ENCODE results near the gene SP140L. TPM values are rescaled to one million over a fixed set of nuclear protein-coding genes. Genes with fewer than 3 reads are reported as not detected.
"Not testable (repeated sequence)": the region's sequence is repeated elsewhere in the genome, so short reads cannot be mapped to it uniquely, and the experiment has no call there.

The SP140L gene
- total and polyA plus RNA-seq, 8 donors, result 5.7 to 56.7 (median 15.8) TPM

DNA sequence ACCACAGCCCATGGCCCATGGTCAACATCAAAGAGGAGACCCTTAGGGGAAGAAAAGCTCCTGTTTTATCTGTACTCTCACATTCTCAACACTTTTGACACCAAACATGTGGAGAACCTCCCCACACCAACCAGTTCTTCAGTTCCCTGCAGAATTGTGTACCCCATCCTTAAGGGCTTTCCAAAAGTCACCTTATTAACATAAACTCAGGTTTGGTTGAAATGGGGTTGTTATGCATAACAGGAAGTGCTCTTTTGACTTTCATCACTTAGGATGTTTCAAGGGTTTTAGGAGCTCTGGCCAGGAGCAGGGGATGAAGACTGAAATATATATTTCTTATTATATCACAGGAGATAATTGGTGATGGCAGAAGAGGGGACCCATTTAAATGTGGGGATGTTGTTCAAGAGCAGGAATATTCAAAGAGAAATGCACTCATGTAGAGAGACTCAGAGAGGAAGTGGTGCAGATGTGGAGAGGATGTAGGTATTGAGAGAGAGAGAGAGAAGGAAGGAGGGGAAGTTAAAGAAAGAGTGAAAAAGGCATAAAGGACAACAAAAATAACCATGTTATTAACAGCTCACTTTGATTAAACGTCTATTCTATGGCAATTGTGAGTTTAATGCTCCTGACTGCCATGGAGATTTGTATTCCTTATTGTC lies 35.2 kb downstream of the SP140L start:
- H3K4me1 ChIP-seq, result no peaks in the 10 kb centered on the region
- no peak for TF ChIP-seq POLR2AphosphoS5 (IDR thresholded peaks at IDR 0.05)
- no peak for TF ChIP-seq EP300 (IDR thresholded peaks at IDR 0.05)
- TF ChIP-seq, protein P1, sequence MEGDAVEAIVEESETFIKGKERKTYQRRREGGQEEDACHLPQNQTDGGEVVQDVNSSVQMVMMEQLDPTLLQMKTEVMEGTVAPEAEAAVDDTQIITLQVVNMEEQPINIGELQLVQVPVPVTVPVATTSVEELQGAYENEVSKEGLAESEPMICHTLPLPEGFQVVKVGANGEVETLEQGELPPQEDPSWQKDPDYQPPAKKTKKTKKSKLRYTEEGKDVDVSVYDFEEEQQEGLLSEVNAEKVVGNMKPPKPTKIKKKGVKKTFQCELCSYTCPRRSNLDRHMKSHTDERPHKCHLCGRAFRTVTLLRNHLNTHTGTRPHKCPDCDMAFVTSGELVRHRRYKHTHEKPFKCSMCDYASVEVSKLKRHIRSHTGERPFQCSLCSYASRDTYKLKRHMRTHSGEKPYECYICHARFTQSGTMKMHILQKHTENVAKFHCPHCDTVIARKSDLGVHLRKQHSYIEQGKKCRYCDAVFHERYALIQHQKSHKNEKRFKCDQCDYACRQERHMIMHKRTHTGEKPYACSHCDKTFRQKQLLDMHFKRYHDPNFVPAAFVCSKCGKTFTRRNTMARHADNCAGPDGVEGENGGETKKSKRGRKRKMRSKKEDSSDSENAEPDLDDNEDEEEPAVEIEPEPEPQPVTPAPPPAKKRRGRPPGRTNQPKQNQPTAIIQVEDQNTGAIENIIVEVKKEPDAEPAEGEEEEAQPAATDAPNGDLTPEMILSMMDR (IDR thresholded peaks at IDR 0.05), result no peak
- no peak for TF ChIP-seq POLR2A (IDR thresholded peaks at IDR 0.05)
- DNase-seq, result no peak
- H3K27me3 ChIP-seq, result no peaks in the 10 kb centered on the region
- H3K27ac ChIP-seq, result no peak overlapping the region
- intact Hi-C loops (cut with DNase I; ENCODE audit: low total_unique reads), result no loop called here
- peaks cover 6 to 79% (median 68%) of the 10 kb centered on the region in 4 donors for H3K36me3 ChIP-seq
- H3K4me3 ChIP-seq, result no peak overlapping the region
- 26 to 49% (median 46%) methylated on average over 1 of the region's 1 CpG for WGBS, 5 donors
- H3K9me3 ChIP-seq, result no peaks in the 10 kb centered on the region

DNA sequence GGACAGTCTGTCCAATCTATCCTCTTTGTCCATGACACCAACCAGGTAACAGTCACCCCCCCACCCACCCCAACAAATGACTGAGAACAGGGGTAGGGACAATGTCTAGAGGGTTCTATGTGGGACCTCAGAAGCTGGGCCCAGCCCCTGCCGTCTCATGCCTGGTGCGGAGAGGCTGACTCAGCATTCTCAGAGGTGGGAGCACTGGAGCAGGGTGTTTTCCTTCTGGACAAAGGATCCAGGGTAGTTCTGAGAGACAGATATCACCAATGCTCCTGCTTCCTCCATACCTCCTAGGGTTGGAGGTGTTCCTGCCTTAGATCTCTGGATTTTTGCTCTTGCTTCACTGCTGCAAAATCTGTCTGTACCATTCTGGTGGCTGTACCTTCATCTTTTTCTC lies 55.1 kb downstream of the SP140L start:
- Histone ChIP-seq H3K27ac (no peak overlapping the region), H3K36me3 (peaks cover 12 to 58% (median 47%) of the 10 kb centered on the region in 4 donors), H3K27me3 (no peaks in the 10 kb centered on the region), H3K4me3 (no peak overlapping the region), H3K9me3 (no peaks in the 10 kb centered on the region), H3K4me1 (no peaks in the 10 kb centered on the region)
- DNase-seq, result no peak
- TF ChIP-seq POLR2A (IDR thresholded peaks at IDR 0.05) (no peak), EP300 (IDR thresholded peaks at IDR 0.05) (no peak)
- 94 to 100% (median 100%) methylated on average over 2 of the region's 2 CpGs for whole genome bisulfite sequencing, 5 donors
- intact Hi-C loops (cut with DNase I; ENCODE audit: low total_unique reads), result no loop called here

DNA sequence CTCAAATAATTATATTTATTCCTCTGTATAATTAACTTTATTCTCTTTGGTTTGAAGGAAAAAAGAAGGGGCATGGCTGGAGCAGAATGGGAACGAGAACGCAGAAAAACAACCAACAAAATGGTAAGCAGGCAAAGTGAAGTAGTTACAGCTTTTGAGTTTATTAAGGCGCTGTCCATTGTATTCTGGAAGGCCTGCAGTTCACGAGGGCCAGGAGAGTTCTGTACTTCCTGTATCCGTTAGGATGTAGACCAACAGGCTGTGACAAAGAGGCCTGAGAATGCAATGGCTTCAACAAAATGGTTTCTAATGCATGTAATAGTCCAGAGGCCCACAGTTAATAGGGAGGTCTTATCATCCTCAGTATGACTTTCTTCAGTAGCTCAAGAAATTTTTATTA lies 56.5 kb downstream of the SP140L start:
- H3K27me3 ChIP-seq, result no peaks in the 10 kb centered on the region
- DNase-seq, result no peak
- WGBS, 5 donors, result 75 to 88% (median 81%) methylated on average over 5 of the region's 5 CpGs
- intact Hi-C loops (cut with DNase I; ENCODE audit: low total_unique reads), result no loop called here
- H3K9me3 ChIP-seq, result no peaks in the 10 kb centered on the region
- TF ChIP-seq, protein P1 (IDR thresholded peaks at IDR 0.05), result no peak
- no peak for TF ChIP-seq POLR2A (IDR thresholded peaks at IDR 0.05)
- TF ChIP-seq EP300 (IDR thresholded peaks at IDR 0.05), result no peak
- no peak for TF ChIP-seq POLR2AphosphoS5 (IDR thresholded peaks at IDR 0.05)
- no peak overlapping the region for H3K27ac ChIP-seq
- H3K4me1 ChIP-seq, result no peaks in the 10 kb centered on the region
- H3K36me3 ChIP-seq, result peaks cover 12 to 60% (median 55%) of the 10 kb centered on the region in 4 donors
- H3K4me3 ChIP-seq, result no peak overlapping the region

DNA sequence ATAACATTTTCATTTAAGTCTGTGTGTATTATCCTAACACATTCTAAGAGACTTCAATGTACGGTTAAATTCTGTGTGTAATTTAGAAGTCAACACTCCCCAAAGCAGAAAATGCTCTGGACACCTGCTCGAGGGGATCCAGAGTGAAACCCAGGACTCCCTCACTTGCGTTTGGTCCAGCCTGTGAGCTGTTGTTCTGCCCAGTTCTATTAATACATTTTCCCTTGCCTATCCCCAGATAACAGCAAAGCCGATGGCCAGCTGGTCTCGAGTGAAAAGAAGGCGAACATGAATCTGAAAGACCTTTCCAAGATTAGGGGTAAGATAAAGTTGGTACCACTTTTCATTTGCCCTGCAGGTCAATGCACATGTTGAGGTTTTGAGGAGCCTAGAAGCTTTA lies 58.0 kb downstream of the SP140L start:
- intact Hi-C loops (cut with DNase I; ENCODE audit: low total_unique reads), result no loop called here
- Histone ChIP-seq H3K4me3 (no peak overlapping the region), H3K36me3 (peaks cover 24 to 72% (median 67%) of the 10 kb centered on the region in 4 donors), H3K27me3 (no peaks in the 10 kb centered on the region), H3K4me1 (no peaks in the 10 kb centered on the region), H3K9me3 (no peaks in the 10 kb centered on the region), H3K27ac (no peak overlapping the region)
- WGBS, 5 donors, result 82 to 93% (median 89%) methylated on average over 6 of the region's 6 CpGs
- TF ChIP-seq POLR2A (IDR thresholded peaks at IDR 0.05) (no peak), POLR2AphosphoS5 (IDR thresholded peaks at IDR 0.05) (no peak), EP300 (IDR thresholded peaks at IDR 0.05) (no peak)
- TF ChIP-seq, protein P1 (IDR thresholded peaks at IDR 0.05), result no peak
- no peak for DNase-seq

DNA sequence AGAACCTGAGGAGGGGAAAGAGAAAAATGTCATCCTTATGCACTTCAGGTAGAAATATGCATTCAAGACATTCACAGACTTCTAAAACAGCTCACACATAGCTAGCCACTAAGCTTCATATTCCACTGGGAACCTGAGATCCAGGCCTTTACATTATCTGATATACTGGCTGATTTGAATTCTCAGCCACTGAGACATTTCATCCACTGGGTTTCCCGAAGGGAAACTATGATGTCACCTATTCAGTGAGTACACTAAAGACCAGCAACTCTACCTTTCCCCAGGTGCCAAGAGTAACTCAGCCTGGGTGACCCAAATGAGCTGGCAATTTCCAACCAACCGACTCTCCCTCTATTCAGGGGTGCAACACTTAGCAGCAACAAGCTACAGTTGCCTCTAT lies 67.3 kb downstream of the SP140L start:
- 88 to 92% (median 91%) methylated on average over 2 of the region's 2 CpGs for WGBS, 5 donors
- H3K36me3 ChIP-seq, result peaks cover 13 to 95% (median 85%) of the 10 kb centered on the region in 4 donors
- intact Hi-C loops (cut with DNase I; ENCODE audit: low total_unique reads), result no loop called here
- DNase-seq, result no peak
- peaks cover 0 to 7% (median 3%) of the 10 kb centered on the region in 4 donors for H3K9me3 ChIP-seq
- no peaks in the 10 kb centered on the region for H3K4me1 ChIP-seq
- no peak overlapping the region for H3K4me3 ChIP-seq
- no peaks in the 10 kb centered on the region for H3K27me3 ChIP-seq
- no peak for TF ChIP-seq EP300 (IDR thresholded peaks at IDR 0.05)
- TF ChIP-seq POLR2A (IDR thresholded peaks at IDR 0.05), result no peak
- TF ChIP-seq, protein P1 (IDR thresholded peaks at IDR 0.05), result no peak
- TF ChIP-seq POLR2AphosphoS5 (IDR thresholded peaks at IDR 0.05), result no peak
- H3K27ac ChIP-seq, result no peak overlapping the region

DNA sequence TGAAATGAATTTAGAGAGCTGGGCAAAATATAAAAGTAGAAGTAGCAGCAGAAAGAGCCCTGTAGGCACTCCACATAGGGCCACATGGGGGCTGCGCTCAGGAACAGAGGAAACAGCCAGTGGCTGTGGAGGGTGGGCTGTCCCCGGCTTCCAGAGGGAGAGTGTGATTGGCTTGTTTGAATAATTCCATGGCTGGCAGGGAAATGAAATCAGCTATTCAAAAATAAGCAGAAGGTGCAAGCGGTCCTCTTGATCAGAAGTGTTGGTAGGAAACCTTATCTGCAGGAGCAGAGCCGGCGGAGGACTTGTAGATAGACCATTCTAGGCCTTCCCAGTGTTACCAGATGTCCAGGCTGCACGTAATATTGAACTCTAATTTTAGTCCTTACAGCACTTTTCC lies 71.7 kb downstream of the SP140L start:
- H3K4me3 ChIP-seq; DNase-seq; H3K9me3 ChIP-seq; H3K4me1 ChIP-seq; intact Hi-C loops (cut with DNase I; ENCODE audit: low total_unique reads); H3K27me3 ChIP-seq; H3K27ac ChIP-seq: not testable (repeated sequence)
- peaks cover 0 to 81% (median 68%) of the 10 kb centered on the region in 4 donors for H3K36me3 ChIP-seq
- WGBS, 5 donors, result 83 to 93% (median 86%) methylated on average over 6 of the region's 6 CpGs
